Sigmoid colon (tissue), 4 donors: Measurements from ENCODE around the gene CTXN3.

Source experiments
- CTCF ChIP-seq, 4 experiments: fragments of 450-650 bp in 3 of 4; fragments of 200-600 bp in 1 of 4; IDR thresholded peaks; one replicate each; pipeline ENCODE4 v1.5.1; 2016 to 2019; ENCODE audit warnings: antibody characterized with exemption in 4 of 4, mild to moderate bottlenecking in 3 of 4, moderate library complexity in 2 of 4
- POLR2A ChIP-seq, 2 donors: fragments of 450-650 bp; IDR thresholded peaks; one replicate each; pipeline ENCODE4 v1.6.1; 2016; ENCODE audit warnings: antibody characterized with exemption in 2 of 2, mild to moderate bottlenecking in 2 of 2, moderate library complexity in 2 of 2
- POLR2AphosphoS5 ChIP-seq, 4 donors: sonication (generic); formaldehyde crosslinking; IDR thresholded peaks; one replicate each; pipeline ENCODE4 v1.6.1; 2017; ENCODE audit warnings: antibody characterized with exemption in 4 of 4

DNA sequence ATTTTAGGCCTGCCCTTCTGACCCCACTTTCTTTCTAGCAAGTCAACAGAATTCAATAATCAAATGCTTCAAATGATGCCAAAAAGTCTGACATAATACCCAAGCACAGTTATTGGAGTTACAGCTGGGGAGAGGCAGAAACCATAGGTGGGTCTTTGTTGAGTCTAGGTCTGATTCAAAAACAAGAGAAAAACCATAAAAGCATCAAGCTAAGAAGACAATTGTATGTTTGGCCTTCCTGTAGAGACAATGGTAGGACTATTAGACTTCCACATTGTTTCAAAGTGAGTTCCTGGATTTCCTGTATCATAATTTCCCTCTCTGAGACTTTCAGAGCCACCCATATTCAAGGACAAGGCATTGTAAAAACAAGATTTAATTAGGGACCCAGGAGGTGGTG is 37.5 kb downstream of the CTXN3 start:
- no peak for TF ChIP-seq CTCF (IDR thresholded peaks at IDR 0.05)
- no peak for TF ChIP-seq POLR2AphosphoS5 (IDR thresholded peaks at IDR 0.05)
- no peak for TF ChIP-seq POLR2A (IDR thresholded peaks at IDR 0.05)
